HG02885 (cell line): ENCODE data around the gene CCDC97.

Source experiments
- ATAC-seq: cut with Tn5 transposase; IDR thresholded peaks from one replicate; pipeline ENCODE4 v1.9.1; 2021; ENCODE audit warnings: mild to moderate bottlenecking; ENCODE audit not compliant: unreplicated experiment, poor library complexity

The CCDC97 gene

GRCh38 chr19:41297628-41298347 lies 12.2 kb upstream of the CCDC97 start:
- peak; percentile 83 for ATAC-seq

- no peak for ATAC-seq
Measured at GRCh38 chr19:41298348-41298964, 11.5 kb upstream of the CCDC97 start.

GRCh38 chr19:41299046-41299754 lies 10.8 kb upstream of the CCDC97 start:
- no peak for ATAC-seq

- ATAC-seq = no peak
Measured at GRCh38 chr19:41299755-41300089, 10.2 kb upstream of the CCDC97 start.

GRCh38 chr19:41300555-41300954 lies 9.4 kb upstream of the CCDC97 start:
- ATAC-seq = no peak

GRCh38 chr19:41302624-41303351 lies 7.2 kb upstream of the CCDC97 start:
- peak; percentile 54 for ATAC-seq

GRCh38 chr19:41303954-41304353 lies 6.0 kb upstream of the CCDC97 start:
- ATAC-seq = no peak

GRCh38 chr19:41304706-41305483 lies 5.1 kb upstream of the CCDC97 start:
- ATAC-seq = no peak

- ATAC-seq = no peak
Measured at GRCh38 chr19:41305927-41306793, 3.8 kb upstream of the CCDC97 start.

GRCh38 chr19:41307090-41307875 lies 2.7 kb upstream of the CCDC97 start:
- no peak for ATAC-seq

GRCh38 chr19:41307954-41308449 lies 2.0 kb upstream of the CCDC97 start:
- ATAC-seq = no peak

GRCh38 chr19:41308450-41309179 lies 1.4 kb upstream of the CCDC97 start:
- peak; percentile 52 for ATAC-seq

GRCh38 chr19:41309180-41310032 lies 566 bp upstream of the CCDC97 start:
- ATAC-seq = no peak

- no peak for ATAC-seq
Measured at GRCh38 chr19:41311072-41311471, 1.1 kb downstream of the CCDC97 start.

- no peak for ATAC-seq
Measured at GRCh38 chr19:41311613-41312012, 1.6 kb downstream of the CCDC97 start.

GRCh38 chr19:41316306-41316920 lies 6.4 kb downstream of the CCDC97 start:
- no peak for ATAC-seq
